Nephron progenitor cell (in vitro differentiated cells): Measurements from ENCODE around the gene ADAMTS19.

Source experiments
- DNase-seq: peaks from one replicate; pipeline ENCODE4 v3.0.0; 2021
- H3K27ac Mint-ChIP-seq: 2 replicates; pipeline ENCODE4 v1.8.0; 2021; ENCODE audit warnings: mild to moderate bottlenecking, moderate library complexity, mixed read lengths
- H3K27me3 Mint-ChIP-seq: 2 replicates; pipeline ENCODE4 v1.8.0; 2021; ENCODE audit warnings: mild to moderate bottlenecking, low read depth, mixed read lengths; ENCODE audit not compliant: poor library complexity
- H3K36me3 Mint-ChIP-seq: 2 replicates; pipeline ENCODE4 v1.8.0; 2021; ENCODE audit warnings: low read depth, mixed read lengths
- H3K4me1 Mint-ChIP-seq: 2 replicates; pipeline ENCODE4 v1.8.0; 2021; ENCODE audit warnings: mixed read lengths
- H3K4me3 Mint-ChIP-seq: 2 replicates; pipeline ENCODE4 v1.8.0; 2021; ENCODE audit warnings: mild to moderate bottlenecking, moderate library complexity, mixed read lengths
- H3K9me3 Mint-ChIP-seq: 2 replicates; pipeline ENCODE4 v1.8.0; 2021; ENCODE audit warnings: mild to moderate bottlenecking, moderate library complexity, mixed read lengths
- TF ChIP-seq, protein P1 (sequence below): fragments of 200-600 bp; sonication (generic); IDR thresholded peaks from 2 replicates; pipeline ENCODE4 v1.5.0; 2021; ENCODE audit warnings: antibody characterized with exemption

ADAMTS19 gene

DNA sequence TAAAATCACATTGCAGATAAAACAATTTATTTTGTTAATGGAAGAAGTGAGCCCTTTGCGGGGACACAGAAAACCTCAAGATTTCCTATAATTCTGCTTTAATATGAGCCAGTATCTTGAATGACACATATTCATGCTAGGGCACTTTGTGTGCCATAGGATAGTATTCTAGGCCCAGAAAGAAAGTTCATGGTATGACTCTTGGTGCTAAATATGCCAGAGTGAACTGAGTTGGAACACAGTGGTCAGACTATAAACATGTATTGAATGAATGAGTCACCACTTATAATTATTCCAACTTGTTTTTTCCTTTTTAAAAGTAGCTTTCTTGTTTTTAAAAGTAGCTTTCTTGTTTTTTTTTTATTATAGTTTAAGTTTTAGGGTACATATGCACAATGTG is 46.0 kb downstream of the ADAMTS19 start:
- H3K36me3 Mint-ChIP-seq = no peaks in the 10 kb centered on the region
- no peak overlapping the region for H3K27ac Mint-ChIP-seq
- DNase-seq = no peak
- no peak overlapping the region for H3K4me3 Mint-ChIP-seq
- H3K4me1 Mint-ChIP-seq = no peaks in the 10 kb centered on the region
- H3K9me3 Mint-ChIP-seq = no peaks in the 10 kb centered on the region
- TF ChIP-seq, protein P1, sequence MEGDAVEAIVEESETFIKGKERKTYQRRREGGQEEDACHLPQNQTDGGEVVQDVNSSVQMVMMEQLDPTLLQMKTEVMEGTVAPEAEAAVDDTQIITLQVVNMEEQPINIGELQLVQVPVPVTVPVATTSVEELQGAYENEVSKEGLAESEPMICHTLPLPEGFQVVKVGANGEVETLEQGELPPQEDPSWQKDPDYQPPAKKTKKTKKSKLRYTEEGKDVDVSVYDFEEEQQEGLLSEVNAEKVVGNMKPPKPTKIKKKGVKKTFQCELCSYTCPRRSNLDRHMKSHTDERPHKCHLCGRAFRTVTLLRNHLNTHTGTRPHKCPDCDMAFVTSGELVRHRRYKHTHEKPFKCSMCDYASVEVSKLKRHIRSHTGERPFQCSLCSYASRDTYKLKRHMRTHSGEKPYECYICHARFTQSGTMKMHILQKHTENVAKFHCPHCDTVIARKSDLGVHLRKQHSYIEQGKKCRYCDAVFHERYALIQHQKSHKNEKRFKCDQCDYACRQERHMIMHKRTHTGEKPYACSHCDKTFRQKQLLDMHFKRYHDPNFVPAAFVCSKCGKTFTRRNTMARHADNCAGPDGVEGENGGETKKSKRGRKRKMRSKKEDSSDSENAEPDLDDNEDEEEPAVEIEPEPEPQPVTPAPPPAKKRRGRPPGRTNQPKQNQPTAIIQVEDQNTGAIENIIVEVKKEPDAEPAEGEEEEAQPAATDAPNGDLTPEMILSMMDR = no peak
- H3K27me3 Mint-ChIP-seq = no peaks in the 10 kb centered on the region

DNA sequence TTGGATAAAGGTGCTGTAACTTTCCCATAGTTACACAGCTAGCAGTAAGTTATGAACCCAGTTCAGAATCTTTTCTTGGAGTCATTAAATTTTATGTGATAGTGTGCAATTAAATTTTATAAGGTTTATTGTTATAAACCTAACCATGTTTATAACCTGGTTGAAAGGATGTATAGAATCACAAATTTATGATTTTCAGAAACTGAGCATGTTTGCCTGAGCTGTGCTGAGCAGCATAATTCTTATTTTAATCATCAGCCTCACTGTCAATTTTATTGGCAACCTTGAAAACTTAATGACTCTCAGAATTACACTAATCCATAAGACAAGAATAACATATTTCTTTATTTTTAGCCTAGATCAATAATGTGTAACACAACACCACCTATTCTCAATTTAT is 46.9 kb downstream of the ADAMTS19 start:
- TF ChIP-seq, protein P1 = no peak
- peaks cover 4% of the 10 kb centered on the region for H3K36me3 Mint-ChIP-seq
- no peaks in the 10 kb centered on the region for H3K27me3 Mint-ChIP-seq
- H3K4me3 Mint-ChIP-seq = no peak overlapping the region
- H3K27ac Mint-ChIP-seq = no peak overlapping the region
- no peaks in the 10 kb centered on the region for H3K4me1 Mint-ChIP-seq
- no peak for DNase-seq
- no peaks in the 10 kb centered on the region for H3K9me3 Mint-ChIP-seq

DNA sequence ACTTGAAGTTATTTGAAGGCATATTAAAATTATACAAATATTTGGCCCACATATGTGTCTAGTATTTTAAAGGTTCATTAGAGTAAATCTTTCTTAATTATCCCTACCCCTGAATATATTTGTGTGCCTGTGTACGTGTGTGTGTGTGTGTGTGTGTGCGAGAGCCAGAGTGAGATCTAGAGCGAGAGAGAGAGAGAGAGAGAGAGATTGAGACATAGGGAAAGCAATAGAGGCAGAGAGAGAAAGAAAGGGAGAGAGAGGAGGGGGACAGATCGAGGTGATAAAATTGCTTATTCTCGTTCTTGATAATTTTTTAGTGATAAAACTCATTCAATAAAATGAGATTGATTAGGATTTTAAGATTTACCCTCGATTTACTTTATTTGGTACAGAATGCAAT is 47.4 kb downstream of the ADAMTS19 start:
- H3K27me3 Mint-ChIP-seq = no peaks in the 10 kb centered on the region
- H3K9me3 Mint-ChIP-seq = no peaks in the 10 kb centered on the region
- TF ChIP-seq, protein P1 = no peak
- H3K4me3 Mint-ChIP-seq = no peak overlapping the region
- no peak overlapping the region for H3K27ac Mint-ChIP-seq
- no peaks in the 10 kb centered on the region for H3K4me1 Mint-ChIP-seq
- H3K36me3 Mint-ChIP-seq = peaks cover 9% of the 10 kb centered on the region
- no peak for DNase-seq

DNA sequence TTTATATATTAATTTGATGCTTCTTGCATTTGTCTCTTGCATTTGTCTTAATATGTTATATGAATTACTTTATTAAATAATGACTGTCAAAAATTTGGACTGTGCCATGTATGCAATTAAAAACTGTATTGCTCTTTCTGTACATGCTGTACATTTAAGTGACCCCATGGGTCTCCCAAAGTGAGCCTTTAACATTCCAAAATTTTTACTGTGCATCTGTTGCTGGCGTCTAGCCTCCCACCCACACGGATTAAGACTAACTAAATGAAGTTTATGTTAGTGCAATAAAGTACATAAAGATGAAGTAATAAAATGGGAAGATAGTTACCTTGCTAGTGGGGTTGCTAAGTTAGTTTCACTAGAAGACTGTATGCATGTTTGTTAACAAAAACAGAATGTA is 48.5 kb downstream of the ADAMTS19 start:
- H3K27ac Mint-ChIP-seq = no peak overlapping the region
- TF ChIP-seq, protein P1 = no peak
- peaks cover 16% of the 10 kb centered on the region for H3K36me3 Mint-ChIP-seq
- no peak overlapping the region for H3K4me3 Mint-ChIP-seq
- H3K4me1 Mint-ChIP-seq = no peaks in the 10 kb centered on the region
- DNase-seq = no peak
- no peaks in the 10 kb centered on the region for H3K27me3 Mint-ChIP-seq
- H3K9me3 Mint-ChIP-seq = no peaks in the 10 kb centered on the region

DNA sequence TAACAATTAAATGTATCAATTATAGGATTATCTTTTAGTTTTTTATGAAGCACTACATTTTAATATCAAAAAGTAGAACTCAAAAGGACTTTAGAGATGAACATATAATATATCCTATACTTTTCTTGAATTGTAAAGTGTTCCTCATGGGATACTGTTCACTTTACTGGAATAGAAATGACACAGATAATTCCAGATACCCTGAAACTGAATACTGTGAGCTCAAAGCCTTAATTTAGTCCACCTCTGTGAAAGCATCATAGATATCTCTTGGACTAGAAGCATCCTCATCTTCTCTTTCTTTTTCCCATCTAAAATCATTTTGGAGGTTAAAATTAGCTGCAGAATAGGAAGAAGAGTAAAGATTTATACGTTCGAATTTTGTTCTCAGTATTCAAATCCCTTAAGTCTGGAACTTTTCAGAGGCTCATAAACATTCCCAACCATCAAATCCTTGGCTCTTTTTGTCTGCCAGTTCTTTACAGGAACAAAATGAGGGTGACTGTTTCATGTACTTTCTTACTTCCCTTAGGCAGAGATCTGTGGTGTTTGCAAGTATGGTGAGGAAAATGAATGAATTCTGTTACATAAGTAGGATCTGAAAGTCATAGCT is 49.4 kb downstream of the ADAMTS19 start:
- Mint-ChIP-seq H3K9me3 (peaks cover 4% of the 10 kb centered on the region), H3K36me3 (peaks cover 24% of the 10 kb centered on the region), H3K27ac (no peak overlapping the region), H3K4me1 (no peaks in the 10 kb centered on the region), H3K27me3 (peaks cover 2% of the 10 kb centered on the region), H3K4me3 (no peak overlapping the region)
- TF ChIP-seq, protein P1 = no peak
- no peak for DNase-seq

DNA sequence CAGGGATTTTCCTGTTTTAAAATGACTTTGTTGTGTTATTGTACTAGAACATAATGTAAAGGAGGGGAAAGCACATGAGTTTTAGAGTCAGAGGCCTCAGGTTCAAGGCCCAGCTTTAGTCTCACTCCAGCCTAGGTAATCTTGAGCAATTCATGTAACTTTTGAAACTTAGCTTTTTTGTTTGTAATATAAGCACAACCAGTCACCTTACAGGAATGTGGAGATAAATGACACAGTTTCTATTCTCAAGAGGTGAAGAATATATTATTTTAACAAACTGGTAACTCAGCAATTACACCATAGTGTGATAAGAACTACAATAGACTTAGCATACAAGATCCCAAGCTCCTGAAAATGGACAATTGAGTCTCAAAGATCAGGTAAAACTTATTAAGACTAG is 51.2 kb downstream of the ADAMTS19 start:
- Mint-ChIP-seq H3K27ac (no peak overlapping the region), H3K27me3 (peaks cover 2% of the 10 kb centered on the region), H3K9me3 (peaks cover 22% of the 10 kb centered on the region), H3K4me1 (no peaks in the 10 kb centered on the region), H3K4me3 (no peak overlapping the region), H3K36me3 (peaks cover 43% of the 10 kb centered on the region)
- DNase-seq = no peak
- TF ChIP-seq, protein P1 = no peak
